BE2C (cell line): ENCODE measurements around the gene BRMS1L.
A peak's percentile ranks its signal among the peaks of the same experiment; 100 is the strongest.
"Not testable (repeated sequence)": the region's sequence is repeated elsewhere in the genome, so short reads cannot be mapped to it uniquely, and the experiment has no call there.

ENCODE experiments used
- DNase-seq: peaks from one replicate; pipeline ENCODE4 v3.0.0-alpha.2; 2020
- H3K27me3 ChIP-seq: fragments of 250-450 bp; sonication (Bioruptor Pico); 2 replicates; pipeline ENCODE4 v1.5.1; 2020; ENCODE audit warnings: mild to moderate bottlenecking
- H3K36me3 ChIP-seq: fragments of 250-450 bp; sonication (Bioruptor Pico); 2 replicates; pipeline ENCODE4 v1.5.1; 2020; ENCODE audit warnings: mild to moderate bottlenecking
- H3K4me1 ChIP-seq: fragments of 250-450 bp; sonication (Bioruptor Pico); 2 replicates; pipeline ENCODE4 v1.5.1; 2020
- H3K4me3 ChIP-seq: 2 replicates; pipeline ENCODE4 v1.5.1; 2011; ENCODE audit warnings: low read depth, low read length
- H3K9me3 ChIP-seq: fragments of 250-450 bp; sonication (Bioruptor Pico); 2 replicates; pipeline ENCODE4 v1.5.1; 2020
- TF ChIP-seq, protein P1 (sequence below): IDR thresholded peaks from 2 replicates; pipeline ENCODE4 v1.5.1; 2012; ENCODE audit warnings: mild to moderate bottlenecking, low read depth, low read length

Gene BRMS1L

DNA sequence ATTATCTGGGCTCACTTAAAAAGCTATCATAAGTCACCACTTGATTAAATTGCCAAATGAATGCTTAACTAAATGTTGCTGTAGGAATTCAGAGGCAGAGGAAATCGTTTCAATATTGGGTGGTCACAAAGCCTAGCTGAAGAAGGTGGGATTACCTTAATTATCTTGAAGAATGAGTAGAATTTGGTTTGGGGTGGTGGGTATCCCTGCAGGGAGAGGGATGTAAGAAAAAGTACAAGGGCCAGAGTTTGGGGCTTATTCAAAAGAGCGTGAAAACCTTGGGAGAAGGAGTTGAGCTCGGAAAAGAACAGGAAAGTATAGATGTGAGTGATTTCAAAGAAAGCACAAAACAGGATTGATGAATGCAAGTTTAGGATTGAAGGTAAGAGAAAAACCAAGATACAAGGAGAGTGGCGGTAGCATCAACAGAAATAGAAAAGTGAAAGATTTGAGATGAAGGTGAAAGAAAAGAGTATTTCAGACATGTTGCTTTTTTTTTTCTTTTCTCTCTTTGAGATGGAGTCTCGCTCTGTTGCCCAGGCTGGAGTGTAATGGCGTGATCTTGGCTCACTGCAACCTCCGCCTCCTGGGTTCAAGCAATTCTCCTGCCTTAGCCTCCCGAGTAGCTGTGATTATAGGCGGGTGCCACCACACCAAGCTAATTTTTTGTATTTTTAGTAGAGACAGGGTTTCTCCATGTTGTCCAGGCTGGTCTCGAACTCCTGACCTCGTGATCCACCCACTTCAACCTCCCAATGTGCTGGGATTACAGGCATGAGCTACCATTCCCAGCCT, 1.7 kb downstream of the BRMS1L start:
- Histone ChIP-seq H3K4me3 (peak overlapping the region; percentile 99), H3K36me3 (peaks cover 3% of the 10 kb centered on the region; the same call in 1 of the 2 replicates), H3K4me1 (no peaks in the 10 kb centered on the region), H3K9me3 (no peaks in the 10 kb centered on the region), H3K27me3 (no peaks in the 10 kb centered on the region)
- DNase-seq, result no peak
- TF ChIP-seq, protein P1, sequence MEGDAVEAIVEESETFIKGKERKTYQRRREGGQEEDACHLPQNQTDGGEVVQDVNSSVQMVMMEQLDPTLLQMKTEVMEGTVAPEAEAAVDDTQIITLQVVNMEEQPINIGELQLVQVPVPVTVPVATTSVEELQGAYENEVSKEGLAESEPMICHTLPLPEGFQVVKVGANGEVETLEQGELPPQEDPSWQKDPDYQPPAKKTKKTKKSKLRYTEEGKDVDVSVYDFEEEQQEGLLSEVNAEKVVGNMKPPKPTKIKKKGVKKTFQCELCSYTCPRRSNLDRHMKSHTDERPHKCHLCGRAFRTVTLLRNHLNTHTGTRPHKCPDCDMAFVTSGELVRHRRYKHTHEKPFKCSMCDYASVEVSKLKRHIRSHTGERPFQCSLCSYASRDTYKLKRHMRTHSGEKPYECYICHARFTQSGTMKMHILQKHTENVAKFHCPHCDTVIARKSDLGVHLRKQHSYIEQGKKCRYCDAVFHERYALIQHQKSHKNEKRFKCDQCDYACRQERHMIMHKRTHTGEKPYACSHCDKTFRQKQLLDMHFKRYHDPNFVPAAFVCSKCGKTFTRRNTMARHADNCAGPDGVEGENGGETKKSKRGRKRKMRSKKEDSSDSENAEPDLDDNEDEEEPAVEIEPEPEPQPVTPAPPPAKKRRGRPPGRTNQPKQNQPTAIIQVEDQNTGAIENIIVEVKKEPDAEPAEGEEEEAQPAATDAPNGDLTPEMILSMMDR, result no peak

DNA sequence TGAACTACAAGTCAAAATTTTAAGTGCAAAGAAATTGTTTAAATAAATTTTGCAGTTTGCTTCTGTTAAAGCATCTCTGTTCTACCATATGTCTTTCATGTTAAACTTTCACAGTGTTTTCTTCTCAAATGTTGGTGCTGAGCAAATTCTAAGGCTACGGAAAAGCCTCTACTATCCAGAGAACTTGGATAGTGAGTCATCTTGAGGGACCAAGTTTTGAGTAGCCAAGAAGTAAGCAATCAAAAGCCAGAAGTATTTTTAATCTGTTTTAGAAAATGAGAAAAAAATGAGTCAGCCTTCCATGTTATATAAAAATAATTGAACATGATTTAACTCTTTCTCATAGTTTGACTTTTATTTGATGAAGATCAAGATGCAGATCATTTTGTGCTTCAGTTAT, 3.3 kb downstream of the BRMS1L start:
- H3K36me3 ChIP-seq, result peaks cover 3% of the 10 kb centered on the region; the same call in 1 of the 2 replicates
- DNase-seq, result no peak
- no peak overlapping the region for H3K4me3 ChIP-seq
- no peaks in the 10 kb centered on the region for H3K9me3 ChIP-seq
- H3K4me1 ChIP-seq, result no peaks in the 10 kb centered on the region
- no peaks in the 10 kb centered on the region for H3K27me3 ChIP-seq
- TF ChIP-seq, protein P1, result no peak

DNA sequence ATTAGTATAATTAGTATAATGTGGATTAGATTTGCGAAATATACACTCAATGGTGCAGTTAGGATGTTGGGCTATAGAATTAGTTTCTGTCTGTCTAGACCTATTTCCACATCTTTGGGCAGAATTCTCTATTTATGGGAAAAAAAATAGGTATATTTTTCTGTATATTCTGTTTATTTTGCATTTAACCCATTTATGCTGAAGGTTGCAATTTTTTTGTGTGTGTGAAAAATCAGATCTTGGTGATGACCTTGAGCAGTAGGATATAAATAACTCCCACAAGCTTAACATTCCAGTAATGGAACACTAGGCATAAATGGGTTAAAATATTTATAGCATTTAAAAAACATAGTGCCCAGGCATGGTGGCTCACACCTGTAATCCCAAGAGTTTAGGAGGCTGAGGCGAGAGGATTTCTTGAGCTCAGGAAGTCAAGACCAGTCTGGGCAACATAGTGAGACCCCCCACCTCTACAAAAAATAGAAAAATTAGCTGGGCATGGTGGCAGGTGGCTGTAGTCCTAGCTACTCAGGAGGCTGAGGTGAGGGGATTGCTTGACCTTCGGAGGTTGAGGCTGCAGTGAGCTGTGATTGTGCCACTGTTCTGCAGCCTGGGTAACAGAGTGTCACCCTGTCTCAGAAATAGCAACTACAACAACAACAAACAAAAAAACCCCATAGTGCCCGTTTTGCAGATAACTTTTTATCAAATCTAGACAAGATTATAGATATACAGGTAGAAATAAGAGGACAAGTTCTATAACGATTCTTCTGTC, 9.3 kb downstream of the BRMS1L start:
- TF ChIP-seq, protein P1, result no peak
- DNase-seq, result no peak

DNA sequence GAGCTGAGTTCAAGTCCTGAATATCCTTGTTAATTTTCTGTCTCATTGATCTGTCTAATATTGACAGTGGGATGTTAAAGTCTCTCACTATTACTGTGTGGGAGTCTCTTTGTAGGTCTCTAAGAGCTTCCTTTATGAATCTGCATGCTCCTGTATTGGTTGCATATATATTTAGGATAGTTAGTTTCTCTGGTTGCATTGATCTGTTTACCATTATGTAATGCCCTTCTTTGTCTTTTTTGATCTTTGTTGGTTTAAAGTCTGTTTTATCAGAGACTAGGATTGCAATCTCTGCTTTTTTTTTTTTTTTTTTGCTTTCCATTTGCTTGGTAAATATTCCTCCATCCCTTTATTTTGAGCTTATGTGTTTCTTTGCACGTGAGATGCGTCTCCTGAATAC, 15.6 kb downstream of the BRMS1L start:
- peaks cover 47% of the 10 kb centered on the region for H3K36me3 ChIP-seq
- not testable (repeated sequence) for H3K4me1 ChIP-seq, H3K4me3 ChIP-seq, H3K9me3 ChIP-seq, DNase-seq, H3K27me3 ChIP-seq

More for the DNA sequence above, 9.3 kb downstream of the BRMS1L start:
- Histone ChIP-seq H3K4me3 (no peak overlapping the region), H3K4me1 (no peaks in the 10 kb centered on the region), H3K9me3 (no peaks in the 10 kb centered on the region), H3K27me3 (no peaks in the 10 kb centered on the region), H3K36me3 (peaks cover 32% of the 10 kb centered on the region)

DNA sequence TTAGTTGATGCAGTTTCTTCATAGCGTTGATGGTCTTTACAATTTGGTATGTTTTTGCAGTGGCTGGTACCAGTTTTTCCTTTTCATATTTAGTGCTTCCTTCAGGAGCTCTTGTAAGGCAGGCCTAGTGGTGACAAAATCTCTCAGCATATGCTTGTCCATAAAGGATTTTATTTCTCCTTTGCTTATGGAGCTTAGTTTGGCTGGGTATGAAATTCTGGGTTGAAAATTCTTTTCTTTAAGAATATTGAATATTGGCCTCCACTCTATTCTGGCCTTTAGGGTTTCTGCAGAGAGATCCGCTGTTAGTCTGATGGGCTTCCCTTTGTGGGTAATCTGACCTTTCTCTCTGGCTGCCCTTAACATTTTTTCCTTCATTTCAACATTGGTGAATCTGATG, 16.1 kb downstream of the BRMS1L start:
- H3K9me3 ChIP-seq, H3K4me1 ChIP-seq, DNase-seq, H3K4me3 ChIP-seq, H3K27me3 ChIP-seq: not testable (repeated sequence)
- peaks cover 45% of the 10 kb centered on the region for H3K36me3 ChIP-seq

DNA sequence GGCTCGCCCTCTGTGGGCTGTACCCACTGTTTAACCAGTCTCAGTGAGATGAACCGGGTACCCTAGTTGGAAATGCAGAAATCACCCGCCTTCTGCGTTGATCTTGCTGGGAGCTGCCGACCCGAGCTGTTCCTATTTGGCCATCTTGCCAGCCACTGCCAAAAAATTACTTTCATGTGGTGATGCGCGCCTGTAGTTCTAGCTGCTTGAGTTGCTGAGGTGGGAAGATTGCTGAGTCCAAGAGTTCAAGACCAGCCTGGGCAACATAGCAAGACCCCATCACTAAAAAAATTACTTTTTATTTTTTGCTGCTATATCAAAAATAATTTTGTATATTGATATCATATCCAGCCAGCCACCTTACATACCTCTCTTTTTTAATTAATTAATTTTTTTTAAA, 18.4 kb downstream of the BRMS1L start:
- Histone ChIP-seq H3K36me3 (peaks cover 27% of the 10 kb centered on the region), H3K9me3 (no peaks in the 10 kb centered on the region), H3K27me3 (no peaks in the 10 kb centered on the region), H3K4me3 (no peak overlapping the region), H3K4me1 (no peaks in the 10 kb centered on the region)
- DNase-seq, result no peak
- TF ChIP-seq, protein P1, result no peak

DNA sequence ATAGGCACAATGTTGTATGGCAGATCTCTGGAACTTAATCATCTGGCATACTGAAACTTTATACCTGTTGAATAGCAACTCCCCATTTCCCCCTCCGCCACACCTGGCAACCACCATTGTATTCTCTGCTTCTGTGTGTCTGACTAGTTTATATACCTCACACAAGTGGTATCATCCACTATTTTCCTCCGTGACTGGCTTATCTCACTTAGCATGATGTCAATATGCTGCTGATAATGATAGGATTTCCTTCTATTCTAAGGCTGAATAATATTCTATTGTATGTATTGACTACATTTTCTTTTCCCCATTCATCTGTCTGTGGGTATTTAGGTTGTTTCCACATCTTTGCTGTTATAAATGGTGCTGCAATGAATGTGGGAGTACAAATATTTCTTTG, 21.5 kb downstream of the BRMS1L start:
- Histone ChIP-seq H3K36me3 (peaks cover 24% of the 10 kb centered on the region), H3K27me3 (no peaks in the 10 kb centered on the region), H3K4me3 (no peak overlapping the region), H3K4me1 (no peaks in the 10 kb centered on the region), H3K9me3 (no peaks in the 10 kb centered on the region)
- TF ChIP-seq, protein P1, result no peak
- DNase-seq, result no peak
